Activated naive CD4-positive, alpha-beta T cell treated with Interleukin-2 at 50 U/mL for 16 hours (primary cell): ENCODE measurements around the gene RPP25L.
A peak's percentile ranks its signal among the peaks of the same experiment; 100 is the strongest.

Experiments used
- DNase-seq: peaks from one replicate; pipeline ENCODE4 v3.0.0-alpha.2; 2020

RPP25L gene

GRCh38 chr9:34610434-34611206, 1.3 kb downstream of the RPP25L start:
- DNase-seq = no peak

GRCh38 chr9:34607331-34607730, 4.6 kb downstream of the RPP25L start:
- no peak for DNase-seq

GRCh38 chr9:34606905-34607304, 5.0 kb downstream of the RPP25L start:
- DNase-seq = no peak

- no peak for DNase-seq
These were observed 5.7 kb downstream of the RPP25L start for GRCh38 chr9:34606190-34606589.

- peak; percentile 83 for DNase-seq
These were observed 8.2 kb downstream of the RPP25L start for GRCh38 chr9:34603610-34604231.

- DNase-seq = no peak
These were observed 9.8 kb downstream of the RPP25L start for GRCh38 chr9:34601937-34602573.

GRCh38 chr9:34600908-34601307, 11.0 kb downstream of the RPP25L start:
- no peak for DNase-seq

- DNase-seq = no peak
These were observed 12.4 kb downstream of the RPP25L start for GRCh38 chr9:34599546-34599945.

- no peak for DNase-seq
These were observed 17.7 kb downstream of the RPP25L start for GRCh38 chr9:34594177-34594576.

GRCh38 chr9:34592895-34593601, 18.8 kb downstream of the RPP25L start:
- DNase-seq = no peak

GRCh38 chr9:34591917-34592866, 19.7 kb downstream of the RPP25L start:
- no peak for DNase-seq

GRCh38 chr9:34591248-34591916, 20.5 kb downstream of the RPP25L start:
- DNase-seq = peak; percentile 83

- peak; percentile 17 for DNase-seq
These were observed 21.3 kb downstream of the RPP25L start for GRCh38 chr9:34590381-34591247.

- peak; percentile 12 for DNase-seq
These were observed 22.1 kb downstream of the RPP25L start, which contains the start of gene CNTFR for GRCh38 chr9:34589636-34590380. Gene CNTFR, minus strand, starts transcription at chr9:34589724. Its CDS starts 20,743 bp downstream, at chr9:34568981.

- DNase-seq = no peak
These were observed 22.9 kb downstream of the RPP25L start for GRCh38 chr9:34588671-34589635.

GRCh38 chr9:34587271-34587670, 24.6 kb downstream of the RPP25L start:
- DNase-seq = no peak

- no peak for DNase-seq
These were observed 25.8 kb downstream of the RPP25L start for GRCh38 chr9:34585946-34586669.

GRCh38 chr9:34584970-34585369, 26.9 kb downstream of the RPP25L start:
- DNase-seq = no peak
